ELR (cell line): ENCODE measurements around the gene PRR13.
"Not testable (repeated sequence)": the region's sequence is repeated elsewhere in the genome, so short reads cannot be mapped to it uniquely, and the experiment has no call there.

Experiments used
- DNase-seq: peaks from one replicate; pipeline ENCODE4 v3.0.0-alpha.2; 2015; ENCODE audit warnings: low read depth

PRR13 gene

DNA sequence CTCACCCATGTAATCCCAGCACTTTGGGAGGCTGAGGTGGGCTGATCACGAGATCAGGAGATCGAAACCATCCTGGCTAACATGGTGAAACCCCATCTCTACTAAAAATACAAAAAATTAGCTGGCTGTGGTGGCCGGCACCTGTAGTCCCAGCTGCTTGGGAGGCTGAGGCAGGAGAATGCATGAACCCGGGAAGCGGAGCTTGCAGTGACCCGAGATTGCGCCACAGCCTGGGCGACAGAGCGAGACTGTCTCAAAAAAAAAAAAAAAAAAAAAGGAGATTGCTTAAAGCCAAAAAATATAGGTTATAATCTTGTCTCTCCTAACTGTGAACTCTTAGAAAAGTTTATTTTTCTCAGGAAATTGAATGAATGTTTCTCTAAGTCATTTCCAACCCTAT lies 6.2 kb upstream of the PRR13 start:
- DNase-seq, result not testable (repeated sequence)

DNA sequence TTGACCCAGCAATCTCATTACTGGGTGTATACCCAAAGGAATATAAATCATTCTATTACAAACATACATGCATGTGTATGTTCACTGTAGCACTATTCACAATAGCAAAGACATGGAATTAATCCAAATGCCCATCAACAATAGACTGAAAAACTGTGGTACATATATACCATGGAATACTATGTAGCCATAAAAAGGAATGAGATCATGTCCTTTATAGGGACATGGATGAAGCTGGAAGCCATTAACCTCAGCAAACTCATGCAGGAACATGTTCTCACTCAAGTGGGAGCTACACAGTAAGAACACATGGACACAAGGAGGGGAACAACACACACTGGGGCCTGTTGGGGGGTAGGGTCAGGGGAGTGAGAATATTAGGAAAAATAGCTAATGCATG lies 2.0 kb upstream of the PRR13 start:
- not testable (repeated sequence) for DNase-seq

DNA sequence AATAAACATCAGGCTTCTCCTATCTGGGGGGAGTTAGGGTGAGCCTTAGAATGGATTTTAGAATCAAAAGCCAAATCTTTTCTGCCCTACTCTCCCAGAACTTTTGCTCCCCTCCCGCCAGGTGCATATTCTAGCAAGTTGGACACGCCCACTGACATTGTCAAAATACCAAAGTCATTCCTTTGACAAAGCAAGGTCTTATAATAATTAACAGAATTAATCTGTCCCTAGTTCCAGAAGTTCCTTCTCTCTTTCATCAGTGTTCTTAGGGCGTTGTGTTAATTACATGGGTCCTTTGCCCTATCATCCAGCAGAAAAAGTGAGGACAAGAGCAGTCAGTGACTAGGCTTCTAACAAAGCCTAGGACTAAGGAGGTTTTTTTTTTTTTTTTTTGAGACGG lies 2.4 kb downstream of the PRR13 start:
- no peak for DNase-seq

DNA sequence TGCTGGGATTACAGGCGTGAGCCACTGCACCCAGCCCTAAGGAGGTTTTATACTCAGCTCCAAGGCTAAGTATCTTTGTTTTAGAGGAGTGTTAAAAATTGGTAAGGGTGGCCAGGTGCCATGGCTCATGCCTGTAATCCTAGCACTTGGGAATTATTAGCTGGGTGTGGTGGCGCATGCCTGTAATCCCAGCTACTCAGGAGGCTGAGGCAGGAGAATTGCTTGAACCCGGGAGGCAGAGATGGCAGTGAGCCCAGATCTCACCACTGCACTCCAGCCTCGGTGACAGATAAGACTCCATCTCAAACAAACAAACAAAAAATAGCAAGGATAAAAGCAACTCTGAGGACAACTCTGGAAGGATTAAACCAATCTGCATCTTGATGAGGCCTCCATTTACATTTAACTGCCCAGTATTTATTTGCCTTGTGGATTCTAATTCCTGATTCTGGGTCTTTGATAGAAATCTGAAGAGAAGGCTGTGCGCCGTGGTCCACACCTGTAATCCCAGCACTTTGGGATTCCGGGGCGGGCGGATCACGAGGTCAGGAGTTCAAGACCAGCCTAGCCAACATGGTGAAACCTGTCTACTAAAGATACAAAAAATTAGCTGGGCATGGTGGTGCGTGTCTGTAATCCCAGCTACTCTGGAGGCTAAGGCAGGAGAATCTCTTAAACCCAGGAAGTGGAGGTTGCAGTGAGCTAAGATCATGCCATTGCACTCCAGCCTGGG lies 3.2 kb downstream of the PRR13 start:
- DNase-seq, result not testable (repeated sequence)

DNA sequence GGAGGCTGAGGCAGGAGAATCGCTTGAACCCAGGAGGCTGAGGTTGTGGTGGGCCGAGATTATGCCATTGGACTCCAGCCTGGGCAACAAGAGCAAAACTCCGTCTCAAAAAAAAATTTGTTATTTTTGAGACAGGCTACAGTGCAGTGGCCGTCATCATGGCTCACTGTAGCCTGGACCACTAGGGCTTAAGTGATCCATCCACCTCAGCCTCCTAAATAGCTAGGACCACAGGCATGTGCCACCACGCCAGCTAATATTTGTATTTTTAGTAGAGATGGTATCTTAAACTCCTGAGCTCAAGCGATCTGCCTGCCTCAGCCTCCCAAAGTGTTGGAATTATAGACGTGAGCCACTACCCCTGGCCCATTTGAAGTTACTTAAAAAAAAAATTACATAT lies 9.4 kb downstream of the PRR13 start:
- no peak for DNase-seq

DNA sequence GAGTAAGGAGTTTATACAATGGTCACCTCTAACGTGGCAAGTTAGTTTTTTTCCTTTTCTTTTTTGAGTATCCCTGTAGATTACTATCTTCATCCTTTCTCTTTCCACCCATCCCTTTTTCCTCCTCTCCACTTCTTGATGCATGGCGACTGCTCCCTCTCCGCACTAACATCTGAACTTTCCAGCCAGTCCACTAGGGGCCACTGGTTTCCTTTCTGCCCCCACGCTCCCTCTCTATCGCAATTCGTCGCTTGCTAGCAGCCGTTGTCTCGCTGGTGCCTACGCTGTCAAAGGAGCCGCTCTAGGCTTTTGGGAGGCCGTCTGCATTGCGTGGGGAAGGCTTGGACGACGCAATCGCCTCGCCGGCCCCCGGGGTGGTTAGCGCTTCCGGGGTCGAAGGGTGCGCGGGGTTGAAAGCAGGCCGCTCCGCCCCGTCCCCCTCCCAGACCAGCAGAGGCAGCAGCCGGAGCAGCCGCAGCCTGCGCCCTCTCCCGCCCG lies 10.2 kb downstream of the PRR13 start, which contains the start of gene PCBP2:
Gene PCBP2, plus strand, starts transcription at position 442 of the 498 bp plus-strand sequence. CDS start 2,699 bp downstream, outside the sequence.
- peak; percentile 100 for DNase-seq

DNA sequence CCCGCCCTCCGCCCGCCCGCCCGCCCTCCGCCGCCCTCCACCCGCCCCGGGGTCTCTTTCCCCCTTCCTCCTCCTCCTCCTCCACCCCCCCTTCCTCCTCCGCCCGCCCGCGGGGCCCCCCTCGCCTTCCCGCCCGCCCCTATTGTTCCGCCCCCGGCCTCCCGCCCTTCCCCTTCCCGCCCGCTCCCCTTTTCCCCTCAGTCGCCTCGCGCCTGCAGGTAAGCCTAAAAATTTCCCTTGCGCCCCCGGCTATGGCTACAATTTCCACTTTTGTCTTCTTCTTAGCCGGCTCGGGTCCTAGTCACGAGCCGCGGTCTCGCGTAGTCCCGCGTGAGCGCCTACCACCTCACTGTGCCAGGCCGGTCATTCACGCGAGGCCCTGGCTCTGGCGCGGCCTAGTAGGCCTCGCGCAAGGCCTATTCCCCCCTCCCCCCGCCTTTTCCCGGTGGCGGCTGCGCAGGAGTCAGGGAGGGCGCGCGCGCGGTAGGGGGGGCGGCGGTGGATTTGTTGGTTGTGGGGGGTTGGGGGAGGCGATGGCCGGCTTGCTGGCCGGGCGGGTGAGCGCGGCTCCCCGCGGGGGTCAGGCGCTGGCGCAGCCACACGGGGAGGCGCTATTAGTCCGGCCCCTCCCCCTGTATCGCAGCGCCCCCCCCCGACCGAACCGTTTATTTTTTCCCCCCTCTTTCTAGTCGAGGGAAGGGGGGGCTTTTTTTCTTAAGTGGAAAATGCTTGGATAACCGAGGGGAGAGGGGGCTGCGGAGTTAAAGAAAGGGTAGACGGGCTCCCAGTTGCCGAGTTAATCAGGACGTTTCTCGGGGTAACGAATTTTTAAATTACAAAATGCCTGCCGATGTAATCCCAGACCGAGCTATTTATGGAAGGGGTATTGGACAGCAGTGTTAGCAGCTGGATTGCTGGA lies 10.9 kb downstream of the PRR13 start:
- peak; percentile 86 for DNase-seq

DNA sequence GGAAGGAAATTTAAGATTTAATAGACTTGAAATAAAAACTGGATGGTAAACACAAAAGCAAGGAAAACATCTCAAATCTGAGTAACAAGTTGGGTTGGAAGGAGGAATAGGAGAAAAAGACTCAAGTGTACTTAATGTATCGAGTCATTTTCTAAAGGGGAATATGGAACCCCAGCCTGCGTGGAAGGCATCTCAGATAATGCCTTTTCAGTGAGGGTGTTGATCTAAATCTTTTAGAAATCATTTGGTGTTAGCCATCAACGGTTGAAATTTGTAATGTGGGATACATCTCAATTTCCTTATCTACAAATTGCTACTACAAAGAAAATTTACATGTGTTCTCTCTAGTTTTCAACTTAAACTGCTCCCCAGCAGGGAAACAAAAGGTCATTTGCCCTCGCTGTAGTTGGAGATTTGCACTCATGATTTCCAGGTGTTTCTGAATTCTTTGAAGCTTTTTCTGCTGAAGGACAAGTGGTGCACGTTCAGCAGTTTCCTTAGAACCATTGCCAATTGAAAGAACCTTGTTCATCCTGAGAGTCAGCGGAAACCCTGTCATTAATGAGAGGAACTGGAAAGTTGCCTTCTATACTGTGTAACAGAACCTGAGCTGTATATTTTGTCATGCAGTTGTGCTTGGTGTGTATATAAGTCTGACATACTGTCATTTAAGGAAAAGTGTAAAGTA lies 12.6 kb downstream of the PRR13 start:
- DNase-seq, result no peak

DNA sequence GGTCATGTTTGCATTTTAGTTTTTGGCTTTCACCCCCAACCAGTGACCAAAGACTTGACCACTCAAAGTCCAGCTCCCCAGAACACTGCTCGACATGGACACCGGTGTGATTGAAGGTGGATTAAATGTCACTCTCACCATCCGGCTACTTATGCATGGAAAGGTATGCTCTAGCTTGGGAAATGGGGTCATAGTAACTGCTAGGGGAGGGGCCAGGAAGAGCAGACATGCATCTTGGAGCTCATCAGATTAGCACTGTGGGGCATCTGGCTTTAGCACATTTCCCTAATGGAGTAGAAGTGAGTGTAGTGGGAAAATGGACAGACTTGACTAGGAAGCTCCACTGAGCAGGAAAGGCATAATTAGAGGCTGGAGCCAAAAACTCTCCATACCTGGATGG lies 13.2 kb downstream of the PRR13 start:
- DNase-seq, result no peak

DNA sequence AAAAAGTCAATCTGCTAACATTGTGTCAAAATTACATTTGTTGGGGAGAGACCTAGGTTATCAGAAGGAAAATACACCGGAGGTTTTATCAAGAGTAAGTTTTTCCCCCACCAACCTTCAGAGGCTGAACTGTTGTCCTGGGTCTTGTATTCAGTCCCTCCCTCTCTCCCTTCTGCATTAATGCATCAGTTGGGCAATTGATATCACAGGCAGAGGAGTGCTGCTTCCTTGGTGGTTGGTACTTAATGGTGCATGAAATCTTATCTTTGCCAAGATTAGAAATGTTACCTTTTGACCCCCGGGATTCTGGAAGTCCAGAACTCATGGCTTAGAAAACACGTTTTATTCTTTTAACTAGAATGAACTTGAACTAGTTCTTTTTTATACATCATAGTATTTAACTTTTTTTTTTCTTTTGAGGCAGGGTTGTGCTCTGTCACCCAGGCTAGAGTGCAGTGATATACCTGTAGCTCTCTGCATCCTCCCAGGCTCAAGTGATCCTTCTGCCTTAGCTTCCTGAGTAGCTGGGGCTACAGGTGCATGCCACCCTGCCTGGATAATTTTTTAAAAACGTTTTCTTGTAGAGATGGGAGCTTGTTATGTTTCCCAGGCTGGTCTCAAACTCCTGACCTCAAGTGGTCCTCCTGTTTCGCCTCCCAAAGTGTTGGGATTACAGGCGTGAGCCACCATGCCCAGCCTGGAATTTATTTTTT lies 15.3 kb downstream of the PRR13 start:
- DNase-seq, result no peak

DNA sequence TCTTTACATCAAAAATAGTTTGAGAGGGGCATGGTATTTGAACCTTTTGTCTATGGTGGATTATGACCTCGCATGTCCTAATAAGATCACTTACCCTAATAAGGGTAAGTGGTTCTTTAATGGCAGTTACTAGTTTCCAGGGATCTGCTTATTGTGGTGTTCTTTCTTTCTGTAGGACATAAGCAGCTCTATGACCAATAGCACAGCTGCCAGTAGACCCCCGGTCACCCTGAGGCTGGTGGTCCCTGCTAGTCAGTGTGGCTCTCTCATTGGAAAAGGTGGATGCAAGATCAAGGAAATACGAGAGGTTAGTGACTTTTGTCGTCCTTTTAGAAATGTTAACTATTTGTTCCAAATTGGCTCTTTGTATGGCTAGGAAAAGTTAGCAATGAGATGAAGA lies 17.6 kb downstream of the PRR13 start:
- DNase-seq, result no peak

DNA sequence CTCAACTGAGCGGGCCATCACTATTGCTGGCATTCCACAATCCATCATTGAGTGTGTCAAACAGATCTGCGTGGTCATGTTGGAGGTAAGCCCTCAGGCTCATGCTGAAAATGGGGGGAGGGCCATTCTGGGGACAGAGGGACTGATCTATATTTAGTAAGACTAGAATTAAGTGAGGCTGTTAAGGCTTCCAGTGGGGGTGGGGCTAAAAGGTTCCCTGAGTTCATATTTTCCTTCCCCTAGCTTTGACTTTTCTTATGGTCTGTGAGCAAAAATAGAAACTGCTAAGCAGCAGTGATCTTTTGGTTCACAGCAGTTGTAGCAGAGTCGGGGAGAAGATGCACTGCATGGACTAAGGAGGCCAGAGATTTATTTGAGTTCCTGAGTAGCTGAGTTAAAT lies 19.5 kb downstream of the PRR13 start:
- DNase-seq, result no peak

DNA sequence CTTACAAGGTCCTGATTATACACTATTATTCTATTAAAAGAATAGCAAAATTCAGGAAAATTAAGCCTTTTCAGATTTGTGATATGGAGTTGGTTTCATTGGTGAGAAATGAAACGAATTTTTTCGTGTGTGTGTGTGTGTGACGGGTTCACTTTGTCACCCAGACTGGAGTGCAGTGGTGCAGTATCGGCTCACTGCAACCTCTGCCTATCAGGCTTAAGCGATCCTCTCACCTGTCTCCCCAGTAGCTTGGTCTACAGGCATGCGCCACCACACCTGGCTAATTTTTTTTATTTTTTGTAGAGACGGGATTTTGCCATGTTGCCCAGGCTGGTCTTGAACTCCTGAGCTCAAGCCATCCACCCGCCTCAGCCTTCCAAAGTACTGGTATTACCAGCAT lies 20.1 kb downstream of the PRR13 start:
- DNase-seq, result no peak

DNA sequence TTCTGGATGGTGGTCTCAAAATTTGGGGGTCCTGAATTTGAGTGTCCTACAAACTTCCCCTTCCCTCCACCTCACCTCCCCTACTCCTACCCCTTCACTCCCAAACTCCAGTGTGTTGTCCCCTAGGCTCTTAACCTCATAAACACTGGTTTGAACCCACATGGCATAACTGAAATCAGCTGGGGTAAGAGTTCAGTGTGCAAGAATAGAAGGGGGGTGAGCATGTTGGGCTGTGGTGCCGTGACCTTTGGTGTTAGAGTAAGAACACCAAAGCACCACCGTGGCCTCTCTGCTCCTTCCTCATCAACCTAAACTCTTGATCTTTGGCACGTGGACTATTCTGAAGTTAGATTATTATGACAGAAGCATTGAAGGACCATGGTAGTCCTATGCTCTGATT lies 21.4 kb downstream of the PRR13 start:
- DNase-seq, result no peak

DNA sequence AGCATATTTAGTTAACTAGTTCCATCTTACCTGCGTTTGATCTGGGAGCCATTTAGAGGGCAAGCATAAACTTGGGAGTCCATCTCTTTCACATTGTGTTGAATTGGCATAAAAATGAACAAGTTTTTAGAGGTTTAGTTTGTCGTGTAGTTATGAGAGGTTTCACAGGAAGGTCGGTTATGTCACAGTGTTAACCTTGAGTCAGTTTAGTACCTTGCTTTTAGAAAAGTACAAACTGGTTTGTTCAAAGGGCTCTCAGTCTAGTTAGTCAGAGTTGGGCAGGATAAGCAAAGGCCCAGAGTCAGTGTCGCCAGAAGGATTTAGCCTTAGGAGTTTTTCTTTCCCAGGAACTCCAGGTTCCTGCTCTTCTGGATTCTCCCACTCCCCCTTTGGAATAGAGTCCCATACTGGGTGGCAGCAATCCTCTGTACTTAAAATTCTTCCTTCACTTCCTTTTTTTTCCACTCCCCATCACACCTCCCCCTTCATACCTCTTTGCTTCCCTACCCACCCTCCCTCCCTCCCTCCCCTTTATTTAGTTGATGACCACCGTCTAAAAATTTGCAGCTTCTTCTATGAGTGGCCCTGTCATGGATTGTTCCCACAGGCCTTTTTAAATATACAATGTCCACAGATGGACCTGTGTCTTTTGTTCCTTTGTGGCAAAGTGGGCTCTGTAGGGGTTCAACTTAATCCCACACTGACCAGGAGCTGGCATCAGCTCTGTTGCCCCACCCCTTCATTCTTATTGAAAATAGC lies 22.4 kb downstream of the PRR13 start:
- no peak for DNase-seq

DNA sequence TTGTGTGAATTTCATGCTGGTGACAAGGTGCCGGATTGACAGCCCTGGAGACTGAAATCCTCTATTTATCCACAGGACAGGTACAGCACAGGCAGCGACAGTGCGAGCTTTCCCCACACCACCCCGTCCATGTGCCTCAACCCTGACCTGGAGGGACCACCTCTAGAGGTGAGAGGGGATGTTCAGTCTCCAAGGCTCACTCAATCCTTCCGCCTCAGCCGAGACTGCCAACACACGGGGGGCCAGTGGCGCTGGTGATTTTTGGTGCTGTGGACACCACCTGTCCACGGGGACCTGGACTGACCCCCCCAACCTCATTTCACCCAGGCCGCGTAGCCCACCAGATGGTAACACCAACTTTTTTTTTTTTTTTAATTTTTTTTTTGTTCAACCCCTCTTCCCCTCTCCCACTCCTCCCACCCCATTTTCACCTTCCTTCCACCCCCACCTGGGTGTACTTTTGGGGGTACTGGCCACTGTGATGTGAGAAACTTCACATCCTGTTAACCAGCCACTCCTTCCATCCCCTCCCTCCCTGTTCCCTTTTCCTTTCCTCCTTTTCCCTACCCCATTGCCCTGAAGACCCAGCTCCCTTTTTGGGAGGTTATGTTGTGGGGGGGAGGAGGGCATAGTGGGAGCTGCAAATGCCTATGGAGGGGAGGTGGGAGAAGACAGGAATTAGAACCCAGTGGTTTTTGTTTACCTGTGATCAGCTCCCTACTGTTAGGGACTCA lies 23.3 kb downstream of the PRR13 start:
- DNase-seq, result no peak

DNA sequence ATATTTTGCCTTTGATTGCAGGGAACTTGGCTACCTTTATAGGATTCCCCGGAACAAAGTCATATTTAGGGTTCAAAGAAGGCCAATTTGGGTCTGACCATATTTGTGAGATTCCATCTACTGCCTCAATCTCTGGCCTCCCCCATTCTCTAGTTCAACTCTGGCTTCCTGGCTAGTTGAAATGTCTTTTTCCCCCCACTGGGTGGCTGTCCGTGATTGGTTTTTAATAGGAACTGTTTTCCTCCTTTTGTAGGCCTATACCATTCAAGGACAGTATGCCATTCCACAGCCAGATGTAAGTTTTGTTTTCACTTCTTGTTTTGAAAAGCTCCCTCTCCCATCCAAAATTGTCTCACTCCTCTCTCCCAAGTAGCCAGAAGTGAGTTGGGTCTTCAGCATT lies 24.1 kb downstream of the PRR13 start:
- DNase-seq, result no peak

DNA sequence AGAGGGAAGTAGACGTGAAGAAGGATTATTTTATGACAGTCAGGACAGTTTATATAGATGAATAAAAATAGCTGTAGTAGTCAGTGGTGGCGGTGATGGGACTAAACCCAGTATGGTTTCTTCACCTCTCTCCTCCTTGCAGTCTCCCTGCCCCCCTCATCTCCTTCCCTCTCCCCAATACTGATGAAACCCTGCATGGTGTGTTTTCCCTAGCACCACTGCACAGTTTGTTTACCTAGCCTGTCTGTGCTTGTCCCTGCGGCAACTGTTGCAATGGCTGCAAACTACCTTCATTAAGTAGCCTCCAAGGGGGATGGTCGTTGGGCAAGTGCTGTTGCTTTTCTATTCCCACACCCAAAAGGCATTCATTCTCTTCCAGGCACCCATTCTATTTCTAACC lies 25.1 kb downstream of the PRR13 start:
- no peak for DNase-seq

DNA sequence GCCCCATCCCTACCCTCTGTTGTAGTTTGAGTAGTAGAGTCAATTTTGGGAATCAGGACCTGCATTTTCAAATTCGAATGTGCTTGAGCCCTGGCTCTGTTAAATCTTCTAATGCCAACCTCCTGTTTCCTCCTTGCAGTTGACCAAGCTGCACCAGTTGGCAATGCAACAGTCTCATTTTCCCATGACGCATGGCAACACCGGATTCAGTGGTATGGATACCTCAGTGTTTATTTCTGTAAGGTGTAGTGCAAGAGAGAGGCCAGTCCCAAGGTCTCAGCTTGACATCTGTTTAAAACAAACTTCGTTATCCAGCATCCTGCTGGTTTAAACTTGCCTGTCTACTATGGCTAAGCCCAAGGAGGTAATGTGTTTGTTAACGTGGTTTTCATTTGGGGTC lies 25.5 kb downstream of the PRR13 start:
- DNase-seq, result no peak

DNA sequence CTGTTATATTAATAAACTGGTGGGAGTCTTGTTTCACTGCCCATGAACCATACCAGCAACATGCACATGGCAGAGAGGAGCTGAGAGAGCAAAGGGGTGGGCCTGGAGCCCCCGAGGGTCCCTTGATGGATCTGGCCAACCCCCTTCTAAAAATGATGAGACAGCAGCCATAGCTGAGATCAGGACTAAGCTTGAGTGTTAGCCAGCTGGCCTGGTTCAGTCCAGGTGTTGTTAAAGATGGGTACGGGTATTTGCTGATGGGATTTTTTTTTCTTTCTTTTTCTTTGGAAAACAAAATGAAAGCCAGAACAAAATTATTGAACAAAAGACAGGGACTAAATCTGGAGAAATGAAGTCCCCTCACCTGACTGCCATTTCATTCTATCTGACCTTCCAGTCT lies 26.3 kb downstream of the PRR13 start:
- DNase-seq, result no peak
